ENCODE measurements around the gene PDSS2. TPM values are rescaled to one million over a fixed set of nuclear protein-coding genes. Genes with fewer than 3 reads are reported as not detected.

PDSS2 gene
- total and polyA plus RNA-seq, 9 of the 15 experiments (the other 6 are each of a cell fraction or from before 2014, with no cell fraction given) = 5.8 to 21.1 (median 12.0) TPM

- TF ChIP-seq ZNF280B (CRISPR knock-in tag; IDR thresholded peaks at IDR 0.05) = no peak
- peak; percentile 96 for TF ChIP-seq RAD51 (IDR thresholded peaks at IDR 0.05; ENCODE audit: borderline replicate concordance, low read depth)
- TF ChIP-seq GATA2 (CRISPR knock-in tag; IDR thresholded peaks at IDR 0.05) = peak; percentile 75
- TF ChIP-seq MAZ (CRISPR knock-in tag; conservative IDR thresholded peaks at IDR 0.05 in 1 of 2, IDR thresholded peaks at IDR 0.05 in 1 of 2) = 0 out of 4 replicates have a peak, but pooled peaks have one; percentile 21 to 38
- TF ChIP-seq ZNF507 (tag; conservative IDR thresholded peaks at IDR 0.05) = no peak
- TF ChIP-seq E2F6 (IDR thresholded peaks at IDR 0.05; ENCODE audit: borderline replicate concordance in 1 of 2, extremely low read depth in 1 of 2, insufficient read depth in 1 of 2, insufficient read length in 1 of 2, low read depth in 1 of 2, low read length in 1 of 2, poor library complexity in 1 of 2, severe bottlenecking in 1 of 2) = peak in 1 of 2 experiments; percentile 30
- peak; percentile 79 for TF ChIP-seq ATF7 (IDR thresholded peaks at IDR 0.05)
- TF ChIP-seq RERE (CRISPR knock-in tag; IDR thresholded peaks at IDR 0.05; ENCODE audit: borderline replicate concordance) = no peak
- no peak for TF ChIP-seq NR3C1 (CRISPR knock-in tag; IDR thresholded peaks at IDR 0.05)
- TF ChIP-seq ZNF280A (IDR thresholded peaks at IDR 0.05; ENCODE audit: low read depth, partially characterized antibody) = no peak
- TF ChIP-seq HSF4 (CRISPR knock-in tag; IDR thresholded peaks at IDR 0.05; ENCODE audit: borderline replicate concordance) = no peak
- TF ChIP-seq USF2 (CRISPR knock-in tag; IDR thresholded peaks at IDR 0.05) = peak; percentile 97
- no peak for TF ChIP-seq NFXL1 (CRISPR knock-in tag; IDR thresholded peaks at IDR 0.05)
- peak; percentile 91 for TF ChIP-seq ZBTB17 (CRISPR knock-in tag; IDR thresholded peaks at IDR 0.05)
- no peak for TF ChIP-seq SAP30 (IDR thresholded peaks at IDR 0.05; ENCODE audit: borderline replicate concordance, insufficient read depth, low read depth, low read length, poor library complexity, severe bottlenecking)
- no peak for TF ChIP-seq ZC3H11A (IDR thresholded peaks at IDR 0.05; ENCODE audit: low read depth, low read length)
These were observed 184.0 kb downstream of the PDSS2 start (continued) for GRCh38 chr6:107275330-107275865.
